Measurements from ENCODE around the gene CCNL2. TPM values are rescaled to one million over a fixed set of nuclear protein-coding genes. Genes with fewer than 3 reads are reported as not detected.
"Not testable (repeated sequence)": the region's sequence is repeated elsewhere in the genome, so short reads cannot be mapped to it uniquely, and the experiment has no call there.

The CCNL2 gene
- total RNA-seq, 1 experiment from 2014 or later: 142 TPM

GRCh38 chr1:1430992-1431844, 32.1 kb upstream of the CCNL2 start:
- Mint-ChIP-seq H3K27me3 (ENCODE audit: low read depth) (peaks cover 4% of the 10 kb centered on the region; the same call in 1 of the 2 replicates), H3K36me3 (no peaks in the 10 kb centered on the region), H3K4me3 (no peak overlapping the region), H3K9me3 (no peaks in the 10 kb centered on the region), H3K4me1 (peaks cover 32% of the 10 kb centered on the region), H3K27ac (peak overlapping the region; percentile 49; the same call in 1 of the 2 replicates)
- TF ChIP-seq OVOL2 (CRISPR knock-in tag; IDR thresholded peaks at IDR 0.05; ENCODE audit: borderline replicate concordance) (no peak), NR1H2 (CRISPR knock-in tag; IDR thresholded peaks at IDR 0.05) (0 out of 2 replicates have a peak, but pooled peaks have one; percentile 31)
- DNase-seq (ENCODE audit: low spot score) (no peak), ATAC-seq (no peak)
- ChIA-PET POLR2A (interaction anchor here (0.7 to 1.8 kb wide), 6 partner anchors 10 to 32 kb away, joined by 3 to 5 read pairs (median 5); partner anchors contain the start of genes CCNL2 and MRPL20), CTCF (interaction anchor here (0.7 to 1.6 kb wide), 8 partner anchors 10 to 139 kb away, joined by 3 to 11 read pairs (median 4); partner anchors contain the start of gene CCNL2)

DNA sequence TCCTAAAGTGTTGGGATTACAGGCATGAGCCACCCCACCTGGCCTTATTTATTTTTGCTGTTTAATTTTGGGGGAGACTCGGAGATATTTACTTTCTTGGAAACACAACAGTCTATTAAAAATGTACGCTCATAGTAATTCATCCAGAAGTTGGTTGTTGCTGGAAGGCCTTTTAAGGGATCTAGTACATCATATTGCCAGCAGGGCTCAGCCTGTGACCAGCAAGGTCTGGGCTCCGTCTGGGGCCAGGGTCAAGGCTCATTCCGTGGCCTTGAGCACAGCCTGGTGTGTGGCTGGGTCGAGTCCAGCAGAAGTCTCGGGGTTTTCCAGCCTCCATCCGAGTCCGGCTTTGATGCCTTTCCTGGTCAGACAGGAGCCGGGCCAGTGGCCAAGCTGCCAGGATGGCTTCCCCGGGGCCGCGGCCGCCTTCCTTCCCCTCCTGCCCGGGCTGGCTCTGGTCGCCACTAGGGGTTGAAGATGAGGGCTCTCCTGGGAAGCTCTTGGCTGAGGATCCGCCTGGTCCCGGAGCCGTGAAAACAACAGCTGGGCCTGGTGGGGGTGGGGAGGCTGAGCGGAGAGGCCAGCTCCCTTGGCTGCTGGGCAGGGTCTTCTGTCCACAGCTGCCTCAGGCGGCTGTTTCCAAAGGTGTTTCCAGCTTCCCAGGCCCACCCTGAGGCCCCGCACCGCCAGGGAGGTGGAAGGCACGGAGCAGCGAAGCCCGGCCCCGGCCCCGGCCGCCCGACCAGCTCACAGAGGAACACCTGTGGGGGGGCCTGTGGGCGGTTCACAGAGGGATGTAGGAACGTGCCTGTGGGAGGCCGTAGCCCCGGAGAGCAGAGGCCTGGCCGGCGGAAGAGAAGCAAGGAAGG, 31.2 kb upstream of the CCNL2 start:
- Mint-ChIP-seq H3K36me3 (no peaks in the 10 kb centered on the region), H3K27me3 (ENCODE audit: low read depth) (peaks cover 2% of the 10 kb centered on the region; the same call in 1 of the 2 replicates), H3K4me3 (no peak overlapping the region), H3K27ac (no peak overlapping the region; the same call in 1 of the 2 replicates), H3K4me1 (peaks cover 37% of the 10 kb centered on the region), H3K9me3 (no peaks in the 10 kb centered on the region)
- CTCF ChIA-PET: interaction anchor here (0.5 to 1.6 kb wide), 10 partner anchors 11 to 635 kb away, joined by 3 to 11 read pairs (median 4); partner anchors contain the start of genes AURKAIP1 and CCNL2
- DNase-seq (ENCODE audit: low spot score): peak; percentile 62
- peak; percentile 9 for ATAC-seq
- TF ChIP-seq GABPB1 (CRISPR knock-in tag; IDR thresholded peaks at IDR 0.05) (0 out of 2 replicates have a peak, but pooled peaks have one; percentile 16), SP1 (CRISPR knock-in tag; conservative IDR thresholded peaks at IDR 0.05) (0 out of 2 replicates have a peak, but pooled peaks have one; percentile 28), JAZF1 (CRISPR knock-in tag; IDR thresholded peaks at IDR 0.05) (no peak), SMAD3 (CRISPR knock-in tag; IDR thresholded peaks at IDR 0.05; ENCODE audit: borderline replicate concordance) (no peak), HMGA2 (CRISPR knock-in tag; IDR thresholded peaks at IDR 0.05) (no peak), ZNF423 (CRISPR knock-in tag; IDR thresholded peaks at IDR 0.05) (peak; percentile 69), E2F4 (CRISPR knock-in tag; IDR thresholded peaks at IDR 0.05; ENCODE audit: borderline replicate concordance, low read depth) (no peak), CREM (CRISPR knock-in tag; IDR thresholded peaks at IDR 0.05) (no peak), IRF1 (CRISPR knock-in tag; IDR thresholded peaks at IDR 0.05) (no peak)
- POLR2A ChIA-PET: interaction anchor here (0.7 to 1.5 kb wide), 4 partner anchors 10 to 31 kb away, joined by 3 to 5 read pairs (median 5); partner anchors contain the start of genes CCNL2 and MRPL20

DNA sequence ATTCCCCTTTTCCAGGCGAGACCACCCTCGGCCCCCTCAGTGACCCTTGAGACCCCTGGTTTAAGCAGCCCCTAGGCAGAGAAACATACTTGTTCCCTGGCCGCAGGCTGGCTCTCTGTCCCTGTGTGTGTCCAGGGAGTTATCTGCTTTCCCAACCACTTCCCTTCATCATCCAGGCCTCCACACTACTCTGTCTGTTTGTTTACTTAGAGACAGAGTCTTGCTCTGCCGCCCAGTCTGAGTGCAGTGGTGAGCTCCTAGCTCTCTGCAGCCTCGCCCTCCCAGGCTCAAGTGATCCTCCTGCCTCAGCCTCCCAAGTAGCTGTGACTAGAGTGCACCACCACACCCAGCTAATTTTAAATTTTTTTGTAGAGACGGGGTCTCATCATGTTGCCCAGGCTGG, 30.5 kb upstream of the CCNL2 start:
- DNase-seq (ENCODE audit: low spot score) (no peak), ATAC-seq (no peak)
- Mint-ChIP-seq H3K36me3 (no peaks in the 10 kb centered on the region), H3K4me3 (peak overlapping the region; percentile 12; the same call in 1 of the 2 replicates), H3K9me3 (no peaks in the 10 kb centered on the region), H3K27me3 (ENCODE audit: low read depth) (no peaks in the 10 kb centered on the region), H3K4me1 (peaks cover 37% of the 10 kb centered on the region), H3K27ac (no peak overlapping the region)
- CTCF ChIA-PET: interaction anchor here (1.0 to 1.5 kb wide), 4 partner anchors 28 to 138 kb away, joined by 3 to 7 read pairs (median 4); partner anchors contain the start of gene AURKAIP1
- no peak for TF ChIP-seq ZNF263 (CRISPR knock-in tag; IDR thresholded peaks at IDR 0.05; ENCODE audit: low read depth)
- TF ChIP-seq ZNF121 (CRISPR knock-in tag; IDR thresholded peaks at IDR 0.05): peak; percentile 94
- POLR2A ChIA-PET: interaction anchor here (1.1 to 1.5 kb wide), 2 partner anchors 22 to 27 kb away, joined by 5 read pairs; partner anchors contain the start of gene MRPL20

- Mint-ChIP-seq H3K4me3 (peak overlapping the region; percentile 3; the same call in 1 of the 2 replicates), H3K4me1 (peaks cover 37% of the 10 kb centered on the region)
- DNase-seq (ENCODE audit: low spot score); H3K36me3 Mint-ChIP-seq; H3K9me3 Mint-ChIP-seq; H3K27ac Mint-ChIP-seq; ATAC-seq; H3K27me3 Mint-ChIP-seq (ENCODE audit: low read depth): not testable (repeated sequence)
- ChIA-PET CTCF (interaction anchor here (0.7 to 1.4 kb wide), 3 partner anchors 9 to 27 kb away, joined by 3 to 4 read pairs (median 3); no protein-coding TSS in a partner anchor), POLR2A (interaction anchor here (0.7 to 0.9 kb wide), 2 partner anchors 29 to 41 kb away, joined by 3 to 4 read pairs; partner anchors contain the start of gene CCNL2)
Measured at GRCh38 chr1:1428967-1429366, 29.8 kb upstream of the CCNL2 start.

All from WTC11 (cell line).